ENCODE data around the gene FOXP1.

The FOXP1 gene

DNA sequence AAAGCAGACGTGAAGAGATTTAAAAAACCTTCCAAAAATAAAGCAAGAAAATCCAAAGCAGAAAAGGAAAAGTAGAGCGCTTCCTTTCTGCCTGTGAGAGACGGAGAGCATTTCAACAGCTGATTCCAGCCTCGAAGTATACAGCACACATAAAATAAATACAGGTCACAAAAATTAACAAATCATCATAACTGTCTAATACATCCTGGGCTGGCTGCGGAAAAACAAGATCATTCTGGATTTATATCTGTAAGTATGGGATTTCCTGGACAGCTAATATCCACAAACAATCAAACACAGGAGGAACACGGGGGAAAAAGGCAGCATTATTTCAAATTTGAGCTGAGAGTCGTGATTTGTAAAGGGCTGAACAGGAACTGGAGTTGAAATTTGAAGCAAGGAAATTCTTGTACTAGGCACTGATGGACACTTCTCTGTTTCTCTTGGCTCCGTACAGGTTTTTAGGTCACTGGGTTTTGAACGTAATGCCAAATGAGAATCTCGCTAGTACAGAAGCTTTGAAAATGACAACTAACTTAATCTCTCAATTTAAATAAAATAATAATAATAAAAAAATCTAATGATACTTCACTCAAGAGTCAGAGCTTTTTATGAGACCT lies 577.7 kb downstream of the FOXP1 start:
- DNase-seq (ENCODE audit: low read depth), result no peak

DNA sequence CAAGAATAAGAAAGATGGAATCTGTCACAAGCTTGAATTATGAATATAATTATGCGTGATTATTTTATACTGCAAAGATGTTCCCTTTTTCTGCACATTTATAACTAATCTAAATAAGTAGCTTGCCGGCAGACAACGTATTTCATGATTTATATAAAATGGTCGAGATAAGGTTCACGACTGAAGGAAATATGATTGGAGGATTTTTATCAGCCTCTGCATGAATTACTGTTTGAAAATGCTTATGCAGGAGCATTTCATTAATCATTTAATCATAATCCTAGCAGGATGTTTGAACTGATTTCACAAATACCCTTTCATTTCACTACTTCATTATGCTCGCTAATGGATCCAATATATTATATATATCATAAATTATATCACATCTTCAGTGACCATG lies 580.0 kb downstream of the FOXP1 start:
- no peak for DNase-seq (ENCODE audit: low read depth)

DNA sequence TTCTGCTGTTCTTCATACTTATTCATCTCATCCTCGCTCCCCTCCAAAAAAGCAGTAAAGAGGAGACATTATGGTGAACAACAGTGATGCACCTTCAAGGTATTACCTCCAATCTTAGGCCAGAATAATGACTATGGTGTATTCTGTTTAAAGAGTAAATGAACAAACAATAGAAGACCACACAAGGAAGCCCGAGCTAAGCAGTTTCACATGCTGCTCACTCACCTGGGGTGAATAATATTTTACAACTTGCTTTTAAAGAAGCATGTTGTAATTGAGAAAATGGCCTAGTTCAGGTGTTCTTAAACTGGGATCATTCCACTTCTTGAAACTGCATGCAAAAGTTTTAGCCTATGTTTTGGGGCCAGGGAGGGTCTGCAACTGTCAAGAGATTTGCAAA lies 581.2 kb downstream of the FOXP1 start:
- no peak for DNase-seq (ENCODE audit: low read depth)

DNA sequence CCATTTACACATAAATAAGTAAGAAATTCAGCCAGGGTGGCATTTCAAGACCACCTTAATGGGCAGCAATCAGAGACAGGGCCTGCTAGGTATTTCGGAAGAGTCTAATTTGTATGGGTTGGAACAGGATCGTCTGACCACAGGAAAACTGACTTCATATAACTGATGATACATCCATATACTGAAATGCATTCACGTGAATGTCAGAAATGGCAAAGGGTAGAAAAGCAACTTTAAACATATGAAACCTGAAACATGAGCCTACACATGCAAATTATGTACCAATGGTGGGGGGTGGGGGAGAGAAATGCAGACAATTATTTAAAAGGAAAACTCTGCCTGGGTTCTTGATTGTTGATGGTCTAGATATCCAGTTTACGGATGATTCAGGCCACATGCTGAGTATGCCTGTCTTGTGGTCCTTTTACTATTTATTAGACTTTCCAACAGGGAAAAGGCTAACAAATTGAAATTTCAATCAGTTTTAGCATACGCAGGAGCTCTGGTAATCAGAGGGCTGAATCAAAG lies 582.2 kb downstream of the FOXP1 start:
- no peak for DNase-seq (ENCODE audit: low read depth)

DNA sequence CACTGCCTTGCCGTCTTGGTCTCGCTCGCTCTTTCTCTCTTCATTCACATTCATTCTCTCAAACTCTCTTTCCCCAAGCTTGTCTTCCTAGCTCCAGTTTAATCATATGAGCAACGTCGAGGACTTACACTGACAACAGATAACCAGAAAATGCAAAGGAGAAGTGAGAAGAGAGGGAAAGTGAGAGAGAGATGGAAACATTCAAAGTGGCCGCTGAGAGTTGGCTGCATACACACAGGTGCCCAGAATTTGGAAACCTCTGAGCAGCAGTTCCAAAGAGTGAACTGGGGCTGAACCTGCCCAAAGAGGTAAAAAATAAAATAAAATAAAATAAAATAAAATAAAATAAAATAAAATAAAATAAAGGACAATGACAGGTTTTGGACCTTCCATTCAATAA lies 583.0 kb downstream of the FOXP1 start:
- no peak for DNase-seq (ENCODE audit: low read depth)

DNA sequence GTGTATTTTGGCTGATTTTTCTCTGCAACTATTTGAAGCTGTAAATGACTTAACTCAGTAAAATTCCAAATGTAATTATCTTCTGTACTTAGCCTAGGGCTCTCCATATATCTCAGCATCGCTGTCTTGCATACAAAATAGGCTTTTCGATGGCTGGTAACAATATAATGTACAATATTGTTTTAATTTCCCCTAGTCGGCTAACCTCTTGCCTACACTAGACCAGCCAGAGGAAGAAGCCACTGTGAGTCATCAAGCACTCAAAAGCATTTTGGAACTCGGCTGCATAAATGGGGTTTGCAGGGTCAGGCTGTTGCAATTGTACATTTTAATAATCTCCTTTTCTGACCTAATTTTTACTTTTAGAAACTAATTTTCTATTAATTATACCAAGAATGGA lies 583.8 kb downstream of the FOXP1 start:
- DNase-seq (ENCODE audit: low read depth), result no peak

DNA sequence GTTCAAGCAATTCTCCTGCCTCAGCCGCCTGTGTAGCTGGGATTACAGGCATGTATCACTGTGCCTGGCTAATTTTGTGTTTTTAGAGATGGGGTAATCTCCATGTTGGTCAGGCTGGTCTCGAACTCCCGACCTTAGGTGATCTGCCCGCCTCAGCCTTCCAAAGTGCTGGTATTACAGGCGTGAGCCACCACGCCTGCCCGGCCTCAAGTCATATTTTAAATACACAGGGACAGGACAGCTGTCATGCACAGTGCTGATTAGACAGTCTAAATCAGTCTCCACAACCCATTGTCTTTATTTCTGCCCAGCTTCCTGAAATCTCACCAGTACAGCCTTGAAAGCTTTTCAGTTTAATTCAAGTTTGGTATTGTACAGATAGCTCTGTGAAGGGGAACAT lies 587.4 kb downstream of the FOXP1 start:
- no peak for DNase-seq (ENCODE audit: low read depth)

- no peak for DNase-seq (ENCODE audit: low read depth)
Observed at GRCh38 chr3:70994644-70995043, 588.9 kb downstream of the FOXP1 start.

- no peak for DNase-seq (ENCODE audit: low read depth)
Observed at GRCh38 chr3:70992562-70993204, 590.8 kb downstream of the FOXP1 start.

DNA sequence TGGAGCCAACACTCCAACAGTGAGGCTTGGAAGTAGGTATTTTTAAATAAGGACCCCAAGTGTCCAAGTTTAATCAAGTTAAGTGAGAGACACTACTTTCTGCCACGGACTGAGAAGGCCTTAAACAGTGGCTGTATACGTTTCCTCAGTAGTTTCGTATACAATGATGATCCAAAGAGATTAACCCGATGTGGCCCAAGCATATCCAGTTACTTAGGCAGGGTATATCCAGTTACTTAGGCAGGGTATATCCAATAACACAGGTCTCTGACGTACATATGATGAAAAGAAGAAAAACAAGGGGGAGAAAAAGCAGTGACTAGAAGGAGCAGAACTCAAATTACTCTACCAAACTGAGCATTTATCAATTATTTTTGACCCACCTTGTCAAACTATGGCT lies 591.4 kb downstream of the FOXP1 start:
- no peak for DNase-seq (ENCODE audit: low read depth)

GRCh38 chr3:70990723-70991122 lies 592.8 kb downstream of the FOXP1 start:
- DNase-seq (ENCODE audit: low read depth), result no peak

- no peak for DNase-seq (ENCODE audit: low read depth)
Observed at GRCh38 chr3:70990185-70990584, 593.3 kb downstream of the FOXP1 start.

DNA sequence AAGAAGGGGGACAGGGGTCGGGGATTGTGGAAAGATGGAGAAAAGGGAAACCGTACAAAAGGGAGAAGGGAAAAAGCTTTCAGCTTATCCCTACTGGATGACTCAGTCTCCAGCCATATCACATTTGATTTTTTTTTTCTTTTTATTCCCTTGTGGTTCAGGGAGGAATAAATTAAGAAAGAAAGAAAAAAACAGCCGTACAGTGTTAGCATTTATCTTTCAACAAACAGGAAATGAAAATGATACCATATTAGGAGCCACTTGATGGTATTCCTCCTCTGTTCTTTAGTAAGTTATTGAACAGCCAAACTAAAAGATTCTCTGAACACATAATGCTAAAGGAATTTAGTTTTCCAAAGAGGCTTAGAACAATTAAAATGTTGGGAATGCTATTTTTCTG lies 594.4 kb downstream of the FOXP1 start:
- no peak for DNase-seq (ENCODE audit: low read depth)

- DNase-seq (ENCODE audit: low read depth), result no peak
Observed at GRCh38 chr3:70988111-70988510, 595.4 kb downstream of the FOXP1 start.

GRCh38 chr3:70985572-70985971 lies 598.0 kb downstream of the FOXP1 start:
- DNase-seq (ENCODE audit: low read depth), result no peak

DNA sequence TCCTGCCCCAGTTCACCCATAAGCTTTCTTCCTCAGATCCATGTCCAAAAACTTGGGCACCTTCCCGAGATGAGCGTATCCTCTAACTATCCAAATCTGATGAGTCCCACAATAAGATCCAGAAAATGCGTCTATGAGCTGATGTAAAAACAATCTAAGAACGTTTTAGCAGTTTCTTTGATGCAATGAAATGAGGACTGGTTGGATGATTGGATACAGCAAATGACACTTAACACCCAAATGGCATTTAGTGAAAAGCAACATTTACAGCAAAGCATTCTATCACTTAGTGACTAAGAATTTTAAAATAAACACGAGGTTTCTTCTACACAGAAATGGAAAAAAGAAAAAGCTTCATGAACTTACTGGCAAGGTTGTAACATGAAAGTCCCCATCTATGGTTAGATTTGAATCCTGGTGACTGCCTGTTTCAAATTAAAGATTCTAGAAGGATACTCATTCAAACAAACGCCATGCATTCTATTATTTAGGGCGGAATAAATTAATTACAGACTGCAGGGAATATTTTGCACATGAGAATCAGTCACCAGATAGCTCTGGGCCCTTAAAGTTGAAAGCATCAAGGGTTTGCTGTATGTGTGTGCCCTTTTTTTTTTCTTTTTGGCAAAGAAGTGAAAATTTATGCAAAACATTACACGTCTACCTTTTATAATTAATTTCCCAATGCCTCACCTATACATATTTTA lies 598.6 kb downstream of the FOXP1 start:
- no peak for DNase-seq (ENCODE audit: low read depth)

GRCh38 chr3:70982700-70983140 lies 600.8 kb downstream of the FOXP1 start:
- no peak for DNase-seq (ENCODE audit: low read depth)

DNA sequence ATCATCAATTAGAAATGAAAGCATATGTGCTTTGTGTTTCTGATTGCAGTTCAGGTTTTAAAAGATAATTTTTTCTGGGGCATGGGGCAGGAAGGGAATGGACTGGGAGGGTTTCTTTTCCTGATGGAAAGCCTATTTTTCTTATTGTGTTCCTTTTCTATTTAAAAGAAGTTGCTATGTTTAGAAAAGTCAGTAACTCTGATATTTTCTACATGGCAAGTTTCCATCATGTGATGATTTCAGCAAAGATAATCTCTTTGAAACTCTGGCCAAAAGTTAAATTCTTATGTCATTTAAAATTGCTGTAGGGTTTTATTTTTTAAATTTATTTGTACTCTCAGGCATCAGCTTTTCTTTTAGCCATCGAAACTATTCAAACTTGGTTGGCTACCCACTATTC lies 601.2 kb downstream of the FOXP1 start:
- no peak for DNase-seq (ENCODE audit: low read depth)

GRCh38 chr3:70981231-70981880 lies 602.2 kb downstream of the FOXP1 start:
- DNase-seq (ENCODE audit: low read depth), result no peak

GRCh38 chr3:70980646-70981170 lies 602.8 kb downstream of the FOXP1 start:
- DNase-seq (ENCODE audit: low read depth), result no peak

GRCh38 chr3:70979983-70980645 lies 603.4 kb downstream of the FOXP1 start:
- DNase-seq (ENCODE audit: low read depth), result no peak

DNA sequence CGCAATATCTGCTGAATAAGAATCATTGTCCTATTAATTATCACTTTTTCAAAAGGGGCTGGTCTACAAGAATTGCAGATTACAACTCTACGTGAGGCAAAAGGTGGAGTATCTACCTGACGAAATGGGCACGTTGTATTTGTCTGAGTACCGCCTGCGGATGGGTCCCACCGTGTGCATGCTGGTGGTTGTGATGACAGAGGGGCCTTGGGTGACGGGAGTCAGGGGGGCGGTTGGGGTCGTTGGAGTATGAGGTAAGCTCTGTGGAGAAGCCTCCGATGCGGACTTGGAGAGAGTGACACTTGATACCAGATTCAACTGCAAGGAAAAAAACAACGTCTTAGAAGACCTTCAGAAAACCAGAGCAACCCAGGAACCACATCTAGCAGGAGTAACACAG lies 605.8 kb downstream of the FOXP1 start:
- DNase-seq (ENCODE audit: low read depth), result no peak

Measured in T-helper 22 cell (primary cell).